GM18507 (cell line): ENCODE measurements around the gene L3MBTL1.
"Not testable (repeated sequence)": the region's sequence is repeated elsewhere in the genome, so short reads cannot be mapped to it uniquely, and the experiment has no call there.

Experiments
- DNase-seq: peaks from one replicate; pipeline ENCODE4 v3.0.0; 2011; ENCODE audit warnings: low read depth; ENCODE audit not compliant: insufficient read length; ENCODE audit errors: extremely low spot score
- FAIRE-seq: peaks from 2 replicates; lab custom pipeline; 2011; peaks lifted over from hg19 to GRCh38; lab: Jason Lieb, UNC

Gene L3MBTL1

DNA sequence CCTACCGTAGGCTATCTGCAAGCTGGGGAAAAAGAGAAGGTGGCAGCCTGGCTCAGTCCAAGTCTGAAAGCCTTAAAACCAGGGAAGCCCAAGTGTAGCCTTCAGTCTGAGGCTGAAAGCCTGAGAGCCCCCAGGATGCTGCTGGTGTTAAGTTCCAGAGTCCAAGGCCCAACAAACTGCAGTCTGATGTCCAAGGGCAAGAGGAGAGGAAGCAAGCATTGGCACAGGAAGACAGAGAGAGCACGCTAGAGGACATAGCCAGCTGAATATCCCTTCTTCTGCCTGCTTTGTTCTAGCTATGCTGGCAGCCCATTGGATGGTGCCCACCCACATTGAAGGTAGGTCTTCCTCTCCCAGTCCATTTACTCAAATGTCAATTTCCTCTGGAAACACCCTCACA, 12.1 kb upstream of the L3MBTL1 start:
- FAIRE-seq (no peak), DNase-seq (no peak)

GRCh38 chr20:43502021-43502420, 5.5 kb upstream of the L3MBTL1 start:
- DNase-seq, FAIRE-seq: not testable (repeated sequence)

- no peak for FAIRE-seq
These were observed 1.3 kb upstream of the L3MBTL1 start for GRCh38 chr20:43506238-43506637.

GRCh38 chr20:43508106-43508505, 609 bp downstream of the L3MBTL1 start:
- FAIRE-seq (no peak), DNase-seq (no peak)

More at GRCh38 chr20:43506238-43506637, 1.3 kb upstream of the L3MBTL1 start:
- DNase-seq = no peak

GRCh38 chr20:43508604-43509040, 1.1 kb downstream of the L3MBTL1 start:
- no peak for DNase-seq
- FAIRE-seq = no peak

DNA sequence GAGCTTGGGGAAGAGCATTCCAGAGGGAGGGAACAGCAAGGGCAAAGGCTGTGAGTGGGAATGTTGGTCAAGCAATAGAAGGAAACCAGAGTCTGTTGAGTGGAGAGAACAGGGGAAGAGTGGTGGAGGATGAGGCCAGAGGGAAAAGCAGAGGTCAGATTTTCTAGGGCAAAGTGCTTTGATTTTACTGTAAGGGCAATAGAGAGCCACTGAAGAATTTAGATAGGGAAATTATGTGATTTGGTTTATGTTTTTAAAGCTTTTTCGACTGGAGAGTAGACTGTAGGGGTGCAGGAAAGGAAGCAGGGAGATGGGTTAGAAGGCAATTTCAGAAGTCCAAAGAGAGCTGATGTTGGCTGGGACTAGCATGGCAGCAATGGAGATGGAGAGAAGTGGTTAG, 4.4 kb downstream of the L3MBTL1 start:
- FAIRE-seq (no peak), DNase-seq (no peak)

- no peak for DNase-seq
These were observed 6.0 kb downstream of the L3MBTL1 start for GRCh38 chr20:43513372-43513930.

GRCh38 chr20:43513931-43514647, 6.6 kb downstream of the L3MBTL1 start:
- DNase-seq = peak; percentile 94
- peak; percentile 94 for FAIRE-seq

More at GRCh38 chr20:43513372-43513930, 6.0 kb downstream of the L3MBTL1 start:
- no peak for FAIRE-seq

DNA sequence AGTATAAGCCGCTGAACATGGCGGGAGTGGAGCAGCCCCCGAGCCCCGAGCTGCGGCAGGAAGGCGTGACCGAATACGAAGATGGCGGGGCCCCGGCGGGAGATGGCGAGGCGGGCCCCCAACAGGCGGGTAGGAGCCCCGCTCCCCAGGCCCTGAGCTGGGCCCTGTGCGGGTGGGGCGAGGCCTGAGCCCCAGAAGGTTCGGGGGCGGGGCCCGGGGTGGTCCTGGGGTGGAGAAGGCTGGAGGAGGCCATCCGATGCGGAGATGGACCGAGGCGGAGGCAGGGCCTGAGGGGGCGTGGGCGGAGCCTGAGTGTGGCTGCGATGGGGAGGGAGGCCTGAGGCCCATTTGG, 7.1 kb downstream of the L3MBTL1 start:
- FAIRE-seq = no peak

GRCh38 chr20:43515628-43516027, 8.1 kb downstream of the L3MBTL1 start:
- FAIRE-seq = no peak

More for the DNA sequence above, 7.1 kb downstream of the L3MBTL1 start:
- DNase-seq = no peak

DNA sequence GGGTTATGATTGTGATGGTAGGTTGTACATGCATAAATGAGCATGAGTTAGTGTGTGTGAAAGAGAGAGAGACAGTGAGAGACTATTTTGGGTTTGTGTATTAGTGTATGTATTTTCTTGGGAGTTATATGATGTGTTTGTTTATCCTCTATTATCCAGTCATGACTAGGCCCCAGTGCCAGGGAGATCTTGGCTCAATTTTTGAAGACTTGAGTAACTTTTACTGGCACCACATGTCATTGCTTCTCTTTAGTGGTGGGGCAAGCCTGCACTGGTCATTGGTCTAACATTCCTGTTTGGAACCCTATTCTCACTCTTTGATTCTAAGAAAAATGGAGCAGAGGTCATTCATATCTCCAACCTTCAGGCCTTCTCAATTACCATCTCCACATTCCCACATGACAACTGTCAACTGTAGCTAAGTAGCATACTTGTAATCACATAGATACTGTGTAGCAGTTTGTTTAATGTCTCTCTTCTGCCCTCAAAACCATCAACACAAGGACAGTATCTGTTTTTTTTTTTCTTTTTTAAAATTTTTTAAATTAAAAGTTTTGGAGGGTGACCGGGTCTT, 8.8 kb downstream of the L3MBTL1 start:
- FAIRE-seq (no peak), DNase-seq (no peak)

More at GRCh38 chr20:43515628-43516027, 8.1 kb downstream of the L3MBTL1 start:
- DNase-seq = no peak

- FAIRE-seq = no peak
- DNase-seq = no peak
These were observed 12.7 kb downstream of the L3MBTL1 start for GRCh38 chr20:43520074-43520630.

GRCh38 chr20:43525021-43525420, 17.5 kb downstream of the L3MBTL1 start:
- FAIRE-seq = no peak

DNA sequence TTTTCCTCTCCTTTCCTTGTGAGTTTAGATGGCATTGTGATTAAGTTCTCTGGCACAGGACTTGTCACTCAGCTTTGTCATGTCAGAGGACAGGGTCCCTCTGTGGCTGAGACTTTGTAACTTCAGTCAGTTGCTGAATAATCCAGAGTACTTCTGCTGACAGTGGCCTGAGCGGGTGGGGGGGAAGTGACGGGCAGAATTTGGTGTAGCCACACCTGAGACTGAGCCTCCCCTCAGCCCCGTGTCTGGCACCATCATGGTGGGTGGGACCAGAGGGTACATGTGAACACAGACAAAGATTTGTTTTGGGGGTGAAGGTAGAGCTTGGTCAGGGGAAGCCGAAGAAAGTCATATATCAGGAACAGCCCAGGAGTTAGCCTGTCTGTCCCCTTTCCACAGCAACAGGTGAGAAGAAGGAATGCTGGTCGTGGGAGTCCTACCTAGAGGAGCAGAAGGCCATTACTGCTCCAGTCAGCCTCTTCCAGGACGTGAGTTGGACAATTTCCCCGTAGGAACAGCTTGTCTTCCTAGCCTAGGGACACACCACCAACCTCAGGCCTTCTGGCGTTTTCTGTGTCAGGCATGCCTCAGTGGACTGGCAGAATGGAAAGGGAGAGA, 20.9 kb downstream of the L3MBTL1 start:
- FAIRE-seq (no peak), DNase-seq (no peak)

More at GRCh38 chr20:43525021-43525420, 17.5 kb downstream of the L3MBTL1 start:
- no peak for DNase-seq

- DNase-seq (no peak), FAIRE-seq (no peak)
These were observed 21.6 kb downstream of the L3MBTL1 start for GRCh38 chr20:43529051-43529450.

DNA sequence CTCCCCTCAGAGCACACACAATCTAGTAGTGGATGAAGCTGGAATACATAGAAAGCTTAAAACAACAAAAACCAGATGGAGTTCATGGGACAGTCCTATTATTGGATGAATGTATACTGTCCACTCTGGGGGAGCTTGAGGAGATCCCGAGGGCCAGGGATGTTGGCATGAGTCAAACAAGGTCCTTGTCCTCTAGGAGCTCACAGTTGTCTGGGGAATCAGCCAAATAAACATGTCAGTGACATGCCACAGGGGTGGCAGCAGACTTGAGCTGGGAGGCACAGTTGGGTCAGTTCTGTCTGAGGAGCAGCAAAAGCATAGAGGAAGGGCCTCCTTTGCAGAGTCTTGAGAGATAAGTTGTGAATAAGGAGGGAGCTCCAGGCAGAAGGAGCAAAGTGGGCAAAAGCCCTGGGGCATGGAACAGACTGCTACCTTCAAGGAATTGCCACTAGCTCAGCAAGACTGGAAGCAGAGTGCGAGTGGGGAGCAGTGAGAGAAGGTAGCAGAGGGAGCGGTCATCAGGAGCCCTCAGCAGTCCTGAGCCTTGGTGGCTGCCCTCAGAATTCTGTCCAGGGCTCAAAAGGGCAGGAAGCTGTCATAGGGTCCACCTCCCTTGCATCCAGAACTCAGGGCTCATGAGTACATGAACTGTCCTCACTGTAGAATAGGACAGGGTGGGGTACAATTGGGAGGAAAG, 22.1 kb downstream of the L3MBTL1 start:
- no peak for DNase-seq
- no peak for FAIRE-seq

GRCh38 chr20:43530321-43531090, 23.0 kb downstream of the L3MBTL1 start:
- DNase-seq (no peak), FAIRE-seq (no peak)

DNA sequence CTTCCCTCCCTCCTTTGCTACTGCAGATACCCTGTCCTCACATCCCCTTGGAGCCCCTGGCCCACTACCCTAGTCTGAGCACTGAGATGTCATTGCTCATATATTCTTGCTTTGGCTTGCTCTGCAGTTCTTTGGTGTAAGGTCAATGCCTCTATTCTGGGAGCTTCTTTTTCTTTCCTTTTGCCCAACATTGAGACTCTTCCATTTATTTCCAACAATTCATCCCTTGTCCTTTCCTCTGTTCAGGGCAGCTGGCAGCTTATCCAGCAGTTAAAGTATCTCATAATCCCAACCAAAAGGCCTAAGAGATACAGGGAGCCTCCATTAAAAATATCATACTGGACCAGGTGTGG, 23.6 kb downstream of the L3MBTL1 start:
- no peak for DNase-seq
- no peak for FAIRE-seq
